Measurements from ENCODE around the gene TRIOBP. TPM values are rescaled to one million over a fixed set of nuclear protein-coding genes. Genes with fewer than 3 reads are reported as not detected.

The TRIOBP gene, protein sequence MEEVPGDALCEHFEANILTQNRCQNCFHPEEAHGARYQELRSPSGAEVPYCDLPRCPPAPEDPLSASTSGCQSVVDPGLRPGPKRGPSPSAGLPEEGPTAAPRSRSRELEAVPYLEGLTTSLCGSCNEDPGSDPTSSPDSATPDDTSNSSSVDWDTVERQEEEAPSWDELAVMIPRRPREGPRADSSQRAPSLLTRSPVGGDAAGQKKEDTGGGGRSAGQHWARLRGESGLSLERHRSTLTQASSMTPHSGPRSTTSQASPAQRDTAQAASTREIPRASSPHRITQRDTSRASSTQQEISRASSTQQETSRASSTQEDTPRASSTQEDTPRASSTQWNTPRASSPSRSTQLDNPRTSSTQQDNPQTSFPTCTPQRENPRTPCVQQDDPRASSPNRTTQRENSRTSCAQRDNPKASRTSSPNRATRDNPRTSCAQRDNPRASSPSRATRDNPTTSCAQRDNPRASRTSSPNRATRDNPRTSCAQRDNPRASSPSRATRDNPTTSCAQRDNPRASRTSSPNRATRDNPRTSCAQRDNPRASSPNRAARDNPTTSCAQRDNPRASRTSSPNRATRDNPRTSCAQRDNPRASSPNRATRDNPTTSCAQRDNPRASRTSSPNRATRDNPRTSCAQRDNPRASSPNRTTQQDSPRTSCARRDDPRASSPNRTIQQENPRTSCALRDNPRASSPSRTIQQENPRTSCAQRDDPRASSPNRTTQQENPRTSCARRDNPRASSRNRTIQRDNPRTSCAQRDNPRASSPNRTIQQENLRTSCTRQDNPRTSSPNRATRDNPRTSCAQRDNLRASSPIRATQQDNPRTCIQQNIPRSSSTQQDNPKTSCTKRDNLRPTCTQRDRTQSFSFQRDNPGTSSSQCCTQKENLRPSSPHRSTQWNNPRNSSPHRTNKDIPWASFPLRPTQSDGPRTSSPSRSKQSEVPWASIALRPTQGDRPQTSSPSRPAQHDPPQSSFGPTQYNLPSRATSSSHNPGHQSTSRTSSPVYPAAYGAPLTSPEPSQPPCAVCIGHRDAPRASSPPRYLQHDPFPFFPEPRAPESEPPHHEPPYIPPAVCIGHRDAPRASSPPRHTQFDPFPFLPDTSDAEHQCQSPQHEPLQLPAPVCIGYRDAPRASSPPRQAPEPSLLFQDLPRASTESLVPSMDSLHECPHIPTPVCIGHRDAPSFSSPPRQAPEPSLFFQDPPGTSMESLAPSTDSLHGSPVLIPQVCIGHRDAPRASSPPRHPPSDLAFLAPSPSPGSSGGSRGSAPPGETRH (N-terminal part only)
- 10 to 100 TPM; 38.4 to 39.6 TPM for total RNA-seq

DNA sequence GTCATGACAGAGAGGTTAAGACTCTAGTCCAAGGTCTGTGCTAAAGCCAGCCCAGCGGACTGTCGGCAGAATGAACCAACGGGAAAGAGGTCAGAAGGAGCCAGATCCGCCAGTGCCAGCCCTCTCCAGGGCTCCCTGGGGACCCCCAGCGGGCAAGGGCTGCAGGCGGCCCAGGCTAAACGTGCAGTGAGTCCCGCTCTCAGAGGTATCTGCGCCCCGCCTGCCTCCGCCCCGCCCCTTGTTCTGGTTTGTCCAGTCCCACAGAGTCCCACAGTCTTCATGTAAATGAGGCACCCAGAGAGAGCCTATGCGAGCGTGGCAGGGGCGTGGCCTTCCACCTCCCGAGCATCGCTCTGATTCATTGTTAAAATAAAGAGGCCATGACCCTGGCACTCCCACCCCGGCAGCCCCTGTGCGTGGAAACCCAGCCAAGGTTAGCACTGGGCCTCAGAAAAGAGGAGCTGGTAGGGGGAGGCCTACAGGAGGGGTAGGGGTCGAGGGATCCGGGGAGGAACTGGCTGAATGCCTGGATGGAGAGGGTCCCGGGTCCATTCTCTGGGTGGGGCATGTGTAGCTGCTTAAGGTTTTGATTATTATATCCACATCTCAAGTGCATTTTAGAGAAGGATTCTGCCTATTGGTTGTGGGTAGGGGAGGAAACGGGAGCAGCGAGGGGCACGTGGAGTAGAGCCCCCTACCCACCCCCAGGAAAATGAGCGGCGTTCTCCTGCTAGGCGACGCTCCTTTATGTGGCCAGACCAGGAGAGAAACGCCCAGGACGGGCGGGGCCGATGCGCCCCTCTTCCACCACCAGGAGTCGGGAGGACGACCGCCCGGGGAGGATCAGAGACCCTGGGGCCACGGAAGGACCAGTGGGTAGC, at the start of gene TRIOBP:
Gene TRIOBP, plus strand, starts transcription at position 392 of the 881 bp plus-strand sequence. CDS start 4,318 bp downstream, outside the sequence.

DNA sequence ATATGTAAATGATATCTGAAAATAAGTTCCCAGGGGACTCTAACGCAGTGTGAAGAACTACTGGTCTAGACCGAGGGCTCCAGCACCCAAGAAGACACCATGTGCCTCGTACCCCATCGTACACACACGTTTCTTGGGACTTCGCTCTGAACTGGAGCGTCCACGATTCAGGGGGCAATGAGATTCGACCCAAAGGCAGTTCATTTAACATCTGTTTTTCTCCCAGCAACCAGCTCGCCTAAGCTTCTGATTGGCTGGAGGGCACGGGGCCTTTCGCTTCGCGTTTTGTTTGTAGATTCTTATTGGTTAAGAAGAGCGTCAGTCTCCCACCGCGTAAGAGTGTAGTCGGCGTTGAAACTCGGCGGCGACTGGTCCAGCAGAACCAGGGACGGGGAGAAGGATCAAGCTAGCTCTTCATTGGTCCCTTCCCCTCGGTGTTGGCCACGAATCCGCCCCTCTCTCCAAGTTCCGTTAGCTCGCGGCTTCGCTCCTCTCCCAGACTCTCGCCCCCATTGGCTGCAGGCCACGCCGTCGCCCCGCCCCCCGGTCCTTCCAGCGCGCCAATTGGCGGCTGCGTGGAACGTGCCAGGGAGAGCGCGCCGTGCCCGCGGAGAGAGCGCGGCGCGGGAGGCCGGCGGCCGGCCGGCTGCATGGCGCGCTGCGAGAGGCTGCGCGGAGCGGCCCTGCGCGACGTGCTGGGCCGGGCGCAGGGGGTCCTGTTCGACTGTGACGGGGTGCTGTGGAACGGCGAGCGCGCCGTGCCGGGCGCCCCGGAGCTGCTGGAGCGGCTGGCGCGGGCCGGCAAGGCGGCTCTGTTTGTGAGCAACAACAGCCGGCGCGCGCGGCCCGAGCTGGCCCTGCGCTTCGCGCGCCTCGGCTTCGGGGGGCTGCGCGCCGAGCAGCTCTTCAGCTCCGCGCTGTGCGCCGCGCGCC, 38.4 kb upstream of the TRIOBP start, which contains the start of gene PDXP:
Gene PDXP, plus strand, starts transcription at position 591 of the 933 bp plus-strand sequence. Its CDS starts 60 bp downstream, at position 651.

DNA sequence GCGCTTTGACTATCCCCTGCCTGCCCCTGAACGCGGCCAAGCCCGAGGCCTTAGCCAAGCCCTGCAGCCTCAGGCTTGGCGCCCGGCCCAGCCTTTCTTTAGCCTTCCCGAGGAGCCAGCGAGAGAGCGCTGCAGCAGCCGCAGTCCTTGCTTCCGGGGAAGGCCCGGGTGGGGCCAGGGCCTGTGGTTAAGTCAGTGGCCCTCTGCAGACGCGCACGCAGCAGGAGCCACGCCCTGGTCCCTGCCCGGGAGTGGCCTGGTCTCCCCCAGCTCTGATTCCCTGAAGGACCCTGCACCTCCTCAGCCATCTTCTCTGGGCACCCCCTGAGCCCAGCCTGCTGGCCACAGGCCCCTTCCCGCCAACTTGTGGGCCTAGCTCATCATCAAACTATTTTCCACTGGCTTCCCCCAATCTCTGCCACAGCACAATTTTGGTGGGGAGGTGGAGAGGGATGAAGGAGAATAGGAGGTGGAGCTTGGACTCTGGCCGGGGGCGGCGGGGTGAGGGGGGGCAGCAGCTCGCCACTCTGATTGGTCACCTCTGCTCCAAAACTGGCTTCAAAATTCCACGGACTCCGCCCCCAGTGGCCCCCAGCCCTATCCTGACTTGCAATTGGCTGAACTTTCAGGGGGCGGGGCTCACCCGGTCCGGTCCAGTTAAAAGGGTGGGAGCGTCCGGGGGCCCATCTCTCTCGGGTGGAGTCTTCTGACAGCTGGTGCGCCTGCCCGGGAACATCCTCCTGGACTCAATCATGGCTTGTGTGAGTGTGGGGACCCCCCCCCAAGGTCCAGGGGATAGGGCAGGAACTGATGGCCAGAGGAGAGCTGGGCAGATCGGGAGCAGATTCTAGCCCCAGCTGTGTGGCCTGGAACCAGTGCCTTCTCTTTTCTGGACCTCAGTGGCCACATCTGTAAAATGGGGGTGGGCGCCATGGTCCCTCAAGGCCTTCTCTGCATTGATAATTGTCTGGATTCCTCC, 21.6 kb upstream of the TRIOBP start, which contains the start of gene LGALS1:
Gene LGALS1, plus strand, starts transcription at position 686 of the 979 bp plus-strand sequence. Its CDS starts 67 bp downstream, at position 753.

DNA sequence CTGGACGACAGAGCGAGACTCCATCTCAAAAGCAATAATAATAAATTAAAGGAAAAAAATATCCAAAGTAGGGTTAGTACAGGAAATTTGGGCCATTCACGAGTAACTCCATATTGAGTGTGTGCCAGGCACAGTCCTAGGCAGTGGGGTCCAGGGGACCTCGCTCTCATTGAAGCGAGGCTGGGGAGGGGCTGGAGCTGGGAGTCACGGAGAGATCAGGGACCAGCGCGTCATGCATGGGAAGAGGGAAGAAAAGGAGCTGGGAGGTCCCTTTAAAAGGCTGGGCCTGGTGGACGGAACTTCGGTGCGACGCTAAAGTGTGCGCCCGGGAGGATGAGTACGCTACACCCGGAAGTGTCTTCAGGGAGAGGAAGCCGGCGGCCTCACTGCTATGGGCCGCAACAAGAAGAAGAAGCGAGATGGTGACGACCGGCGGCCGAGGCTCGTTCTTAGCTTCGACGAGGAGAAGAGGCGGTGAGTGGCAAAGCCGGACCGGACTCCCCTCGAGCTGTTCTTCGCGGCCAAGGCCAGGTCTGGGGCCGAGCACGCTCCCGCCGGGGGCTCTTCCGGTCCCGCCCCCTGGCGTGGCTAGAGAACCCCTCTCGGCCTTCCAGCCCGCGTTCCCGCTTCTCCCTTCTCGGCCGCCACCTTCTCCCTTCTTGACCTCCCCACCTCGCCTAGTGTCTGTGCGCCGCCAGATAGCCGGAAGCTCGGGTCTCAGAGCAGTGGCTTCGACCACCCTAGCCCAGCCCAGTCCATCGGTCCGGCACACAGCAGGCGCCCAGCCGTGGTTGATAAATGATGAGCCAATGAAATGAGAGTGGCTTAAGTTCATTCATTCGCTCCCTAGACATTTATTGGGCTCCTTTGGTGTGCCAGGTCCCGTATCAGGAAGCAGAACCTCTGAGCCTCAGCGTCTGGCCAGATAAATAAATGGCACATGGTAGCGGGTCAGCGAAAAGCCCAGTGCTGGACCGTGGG, 10.6 kb upstream of the TRIOBP start, which contains the start of gene NOL12:
Gene NOL12, plus strand, starts transcription at position 342 of the 981 bp plus-strand sequence. Its CDS starts 50 bp downstream, at position 392.

DNA sequence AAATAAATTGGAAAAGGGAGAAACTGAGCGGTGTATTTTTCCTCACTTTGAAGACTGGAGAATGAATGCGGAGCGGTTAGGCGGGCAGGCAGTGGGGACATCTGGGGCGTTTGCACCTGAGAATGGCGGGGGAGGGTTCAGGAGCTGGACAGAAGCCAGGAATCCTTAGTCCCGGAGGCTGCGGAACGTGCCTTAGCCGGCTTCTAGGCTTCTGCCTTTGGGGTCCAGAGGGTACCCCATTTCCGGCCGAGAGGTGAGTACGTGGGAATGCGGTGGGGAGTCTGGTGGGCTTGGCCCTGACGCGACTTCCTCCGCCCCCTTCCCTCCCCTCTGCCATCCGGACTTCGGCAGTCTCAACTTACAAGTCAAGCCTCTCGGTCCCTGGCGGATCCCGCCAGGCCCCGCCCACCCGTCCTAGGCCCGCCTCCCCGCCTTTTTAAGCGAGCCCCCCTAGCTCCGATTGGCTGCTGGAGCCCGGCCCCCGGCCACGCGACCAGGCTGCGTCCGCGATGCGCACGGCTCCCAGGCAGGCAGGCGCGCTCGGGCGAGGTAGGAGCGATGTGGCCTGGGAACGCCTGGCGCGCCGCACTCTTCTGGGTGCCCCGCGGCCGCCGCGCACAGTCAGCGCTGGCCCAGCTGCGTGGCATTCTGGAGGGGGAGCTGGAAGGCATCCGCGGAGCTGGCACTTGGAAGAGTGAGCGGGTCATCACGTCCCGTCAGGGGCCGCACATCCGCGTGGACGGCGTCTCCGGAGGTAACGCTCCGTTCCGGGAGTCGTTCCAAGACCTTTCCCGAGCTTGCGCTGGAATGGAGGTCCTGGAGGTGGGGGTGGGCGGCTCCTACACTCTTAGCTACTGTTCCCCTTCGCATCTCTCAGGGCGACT, 110.8 kb downstream of the TRIOBP start, which contains the start of gene GCAT:
Gene GCAT, plus strand, starts transcription at position 525 of the 884 bp plus-strand sequence. Its CDS starts 34 bp downstream, at position 559.

DNA sequence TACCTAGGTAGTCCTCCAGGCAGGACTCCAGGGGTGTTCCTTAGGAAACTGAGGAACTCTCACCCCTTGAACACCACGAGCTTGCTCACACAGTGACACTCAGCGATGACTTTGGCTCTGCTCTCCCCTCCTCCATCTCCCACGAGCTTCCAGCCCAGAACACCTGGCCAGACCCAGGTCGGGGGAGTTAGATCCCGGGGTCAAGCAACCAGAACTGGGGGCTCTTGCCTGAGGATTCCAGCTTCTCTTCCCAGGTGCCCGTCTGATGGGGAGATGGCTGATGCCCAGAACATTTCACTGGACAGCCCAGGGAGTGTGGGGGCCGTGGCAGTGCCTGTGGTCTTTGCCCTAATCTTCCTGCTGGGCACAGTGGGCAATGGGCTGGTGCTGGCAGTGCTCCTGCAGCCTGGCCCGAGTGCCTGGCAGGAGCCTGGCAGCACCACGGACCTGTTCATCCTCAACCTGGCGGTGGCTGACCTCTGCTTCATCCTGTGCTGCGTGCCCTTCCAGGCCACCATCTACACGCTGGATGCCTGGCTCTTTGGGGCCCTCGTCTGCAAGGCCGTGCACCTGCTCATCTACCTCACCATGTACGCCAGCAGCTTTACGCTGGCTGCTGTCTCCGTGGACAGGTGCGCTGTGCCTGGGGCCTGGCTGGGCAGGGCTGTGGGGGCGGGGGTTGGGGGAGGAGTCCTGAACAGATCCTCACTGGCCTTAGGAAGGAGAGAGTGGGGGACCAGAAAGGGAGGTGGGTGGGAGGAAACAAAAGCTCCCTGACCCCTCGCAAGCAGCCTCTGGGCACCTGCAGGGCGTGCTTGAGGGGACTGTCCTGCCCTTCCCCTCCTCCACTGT, 126.5 kb downstream of the TRIOBP start, which contains the start of gene GALR3:
Gene GALR3, plus strand, starts transcription at position 249 of the 852 bp plus-strand sequence. Its CDS starts 25 bp downstream, at position 274.

Other genes with a start within 250 kb of the TRIOBP start
- 100 to 1,000 TPM; 213 to 218 TPM for gene MFNG, start 210.7 kb upstream of the TRIOBP start, total RNA-seq
- not detected for gene CARD10, start 177.6 kb upstream of the TRIOBP start, total RNA-seq
- gene CDC42EP1, start 136.6 kb upstream of the TRIOBP start, total RNA-seq = under 1 TPM in 1 of 2 experiments, not detected in 1; 0.22 TPM
- not detected for gene LGALS2, start 117.0 kb upstream of the TRIOBP start, total RNA-seq
- gene GGA1, start 88.2 kb upstream of the TRIOBP start, total RNA-seq = 10 to 100 TPM; 59.8 to 61.1 TPM
- 100 to 1,000 TPM; 141 to 146 TPM for gene SH3BP1, start 57.4 kb upstream of the TRIOBP start, total RNA-seq
- 10 to 100 TPM; 19.3 to 20.4 TPM for gene PDXP, start 38.3 kb upstream of the TRIOBP start, total RNA-seq
- 100 to 1,000 TPM; 723 to 732 TPM for gene LGALS1, start 21.4 kb upstream of the TRIOBP start, total RNA-seq
- 10 to 100 TPM; 40.8 to 44.2 TPM for gene NOL12, start 10.7 kb upstream of the TRIOBP start, total RNA-seq
- gene GCAT, start 110.9 kb downstream of the TRIOBP start, total RNA-seq = 10 to 100 TPM; 12.3 to 13.0 TPM
- gene GALR3, start 126.3 kb downstream of the TRIOBP start, total RNA-seq = not detected
- gene ANKRD54, start 147.3 kb downstream of the TRIOBP start, total RNA-seq = 10 to 100 TPM; 19.3 to 19.5 TPM
- 100 to 1,000 TPM; 740 to 742 TPM for gene EIF3L, start 152.4 kb downstream of the TRIOBP start, total RNA-seq
- gene MICALL1, start 209.2 kb downstream of the TRIOBP start, total RNA-seq = 10 to 100 TPM; 31.6 to 36.1 TPM